MM.1S (cell line): ENCODE results near the gene ABCA3.

Source experiments
- EZH2 ChIP-seq: fragments of 300-600 bp; sonication (generic); optimal IDR thresholded peaks from 2 replicates; pipeline ENCODE3; 2017; ENCODE audit warnings: low read depth, mild to moderate bottlenecking, antibody characterized with exemption, low read length, mixed read lengths
- EZH2phosphoT487 ChIP-seq: fragments of 300-600 bp; sonication (generic); IDR thresholded peaks from 2 replicates; pipeline ENCODE4 v1.6.1; 2018; ENCODE audit warnings: antibody characterized with exemption, low read length
- TF ChIP-seq, protein P1 (sequence below): fragments of 300-600 bp; sonication (generic); IDR thresholded peaks from 2 replicates; pipeline ENCODE4 v1.5.1; 2016; ENCODE audit warnings: antibody characterized with exemption, low read length, mixed read lengths

DNA sequence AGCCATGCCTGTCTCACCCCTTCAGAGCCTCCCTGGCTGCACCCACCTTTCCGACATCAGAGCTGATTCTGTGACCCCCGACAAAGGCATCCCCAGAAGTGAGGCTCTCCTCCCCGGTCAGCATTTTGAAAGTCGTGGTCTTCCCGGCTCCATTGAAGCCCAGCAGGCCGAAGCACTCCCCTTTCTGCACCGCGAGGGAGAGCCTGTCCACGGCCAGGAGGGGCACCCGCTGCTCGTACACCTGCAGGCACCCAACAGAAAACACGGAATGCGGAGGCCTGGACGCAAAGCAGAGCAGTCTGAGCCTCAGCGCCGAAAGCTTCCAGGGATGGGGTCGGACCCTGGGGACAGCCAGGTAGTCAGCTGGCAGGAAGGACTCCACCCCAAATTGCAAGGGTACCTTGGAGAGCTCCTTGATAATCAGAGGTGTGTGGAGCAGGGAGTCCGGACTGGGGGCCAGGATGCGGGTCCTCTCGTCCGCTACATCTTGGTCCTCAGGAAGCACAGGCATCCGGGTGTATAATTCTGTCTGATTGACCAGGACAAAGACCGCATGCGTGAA, 59.5 kb downstream of the ABCA3 start:
- TF ChIP-seq, protein P1, sequence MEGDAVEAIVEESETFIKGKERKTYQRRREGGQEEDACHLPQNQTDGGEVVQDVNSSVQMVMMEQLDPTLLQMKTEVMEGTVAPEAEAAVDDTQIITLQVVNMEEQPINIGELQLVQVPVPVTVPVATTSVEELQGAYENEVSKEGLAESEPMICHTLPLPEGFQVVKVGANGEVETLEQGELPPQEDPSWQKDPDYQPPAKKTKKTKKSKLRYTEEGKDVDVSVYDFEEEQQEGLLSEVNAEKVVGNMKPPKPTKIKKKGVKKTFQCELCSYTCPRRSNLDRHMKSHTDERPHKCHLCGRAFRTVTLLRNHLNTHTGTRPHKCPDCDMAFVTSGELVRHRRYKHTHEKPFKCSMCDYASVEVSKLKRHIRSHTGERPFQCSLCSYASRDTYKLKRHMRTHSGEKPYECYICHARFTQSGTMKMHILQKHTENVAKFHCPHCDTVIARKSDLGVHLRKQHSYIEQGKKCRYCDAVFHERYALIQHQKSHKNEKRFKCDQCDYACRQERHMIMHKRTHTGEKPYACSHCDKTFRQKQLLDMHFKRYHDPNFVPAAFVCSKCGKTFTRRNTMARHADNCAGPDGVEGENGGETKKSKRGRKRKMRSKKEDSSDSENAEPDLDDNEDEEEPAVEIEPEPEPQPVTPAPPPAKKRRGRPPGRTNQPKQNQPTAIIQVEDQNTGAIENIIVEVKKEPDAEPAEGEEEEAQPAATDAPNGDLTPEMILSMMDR = no peak
- no peak for TF ChIP-seq EZH2phosphoT487
- TF ChIP-seq EZH2 = no peak
